ENCODE results near the gene ZNF831.

Gene ZNF831

DNA sequence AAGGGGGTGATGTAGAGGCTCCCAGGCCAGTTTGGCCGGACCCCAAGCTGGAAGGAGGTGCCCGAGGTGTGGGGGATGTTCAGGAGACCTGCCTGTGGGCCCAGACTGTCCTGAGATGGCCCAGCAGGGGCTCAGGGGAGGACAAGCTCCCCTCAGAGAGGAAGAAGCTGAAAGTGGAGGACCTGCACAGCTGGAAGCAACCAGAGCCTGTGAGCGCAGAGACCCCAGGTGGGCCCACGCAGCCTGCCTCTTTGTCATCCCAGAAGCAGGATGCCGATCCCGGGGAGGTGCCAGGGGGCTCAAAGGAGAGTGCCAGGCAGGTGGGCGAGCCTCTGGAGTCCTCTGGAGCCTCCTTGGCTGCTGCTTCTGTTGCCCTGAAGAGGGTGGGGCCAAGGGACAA, 29.7 kb downstream of the ZNF831 start:
- DNase-seq (ENCODE audit: low read depth): no peak
- TF ChIP-seq, protein P1, sequence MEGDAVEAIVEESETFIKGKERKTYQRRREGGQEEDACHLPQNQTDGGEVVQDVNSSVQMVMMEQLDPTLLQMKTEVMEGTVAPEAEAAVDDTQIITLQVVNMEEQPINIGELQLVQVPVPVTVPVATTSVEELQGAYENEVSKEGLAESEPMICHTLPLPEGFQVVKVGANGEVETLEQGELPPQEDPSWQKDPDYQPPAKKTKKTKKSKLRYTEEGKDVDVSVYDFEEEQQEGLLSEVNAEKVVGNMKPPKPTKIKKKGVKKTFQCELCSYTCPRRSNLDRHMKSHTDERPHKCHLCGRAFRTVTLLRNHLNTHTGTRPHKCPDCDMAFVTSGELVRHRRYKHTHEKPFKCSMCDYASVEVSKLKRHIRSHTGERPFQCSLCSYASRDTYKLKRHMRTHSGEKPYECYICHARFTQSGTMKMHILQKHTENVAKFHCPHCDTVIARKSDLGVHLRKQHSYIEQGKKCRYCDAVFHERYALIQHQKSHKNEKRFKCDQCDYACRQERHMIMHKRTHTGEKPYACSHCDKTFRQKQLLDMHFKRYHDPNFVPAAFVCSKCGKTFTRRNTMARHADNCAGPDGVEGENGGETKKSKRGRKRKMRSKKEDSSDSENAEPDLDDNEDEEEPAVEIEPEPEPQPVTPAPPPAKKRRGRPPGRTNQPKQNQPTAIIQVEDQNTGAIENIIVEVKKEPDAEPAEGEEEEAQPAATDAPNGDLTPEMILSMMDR (IDR thresholded peaks at IDR 0.05; ENCODE audit: low read depth, low read length, missing control alignments): no peak
- H3K4me3 ChIP-seq (ENCODE audit: low read depth, low read length): no peak overlapping the region

- no peak overlapping the region for H3K4me3 ChIP-seq (ENCODE audit: low read depth, low read length)
- DNase-seq (ENCODE audit: low read depth): no peak
- TF ChIP-seq, protein P1 (IDR thresholded peaks at IDR 0.05; ENCODE audit: low read depth, low read length, missing control alignments): no peak
These were observed 30.7 kb downstream of the ZNF831 start for GRCh38 chr20:59194023-59194935.

DNA sequence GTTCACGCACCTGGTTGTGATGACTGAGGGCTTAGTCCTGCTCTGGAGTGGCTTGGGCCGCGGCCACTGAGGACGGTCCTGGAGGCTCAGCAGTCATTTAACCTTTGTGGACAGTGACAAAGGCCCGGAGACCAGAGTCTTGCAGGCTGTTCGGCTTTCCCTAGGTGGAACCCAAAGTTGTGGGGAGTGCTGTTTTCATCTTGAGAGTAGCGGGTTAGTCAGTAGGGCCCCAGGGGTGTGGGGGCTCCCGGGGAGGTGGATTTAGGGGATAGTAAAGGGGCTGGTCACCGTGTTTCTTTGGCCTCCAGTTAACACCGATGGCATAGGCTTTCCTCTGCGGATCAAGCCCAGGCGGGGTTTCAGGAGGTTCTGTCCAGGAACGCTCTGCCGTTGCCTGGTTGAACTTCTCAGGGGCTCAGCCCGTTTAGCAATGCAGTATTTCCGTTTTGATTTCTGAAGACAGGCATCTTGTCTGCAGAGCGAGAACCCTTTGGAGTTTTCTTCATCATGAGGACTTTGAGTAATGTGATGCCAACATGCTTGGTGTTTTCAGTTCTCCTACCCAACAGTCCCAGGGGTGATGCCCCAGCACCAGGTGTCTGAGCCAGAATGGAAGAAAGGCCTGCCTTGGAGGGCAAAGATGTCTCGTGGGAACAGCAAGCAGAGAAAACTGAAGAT, 31.8 kb downstream of the ZNF831 start:
- H3K4me3 ChIP-seq (ENCODE audit: low read depth, low read length): no peak overlapping the region
- TF ChIP-seq, protein P1 (IDR thresholded peaks at IDR 0.05; ENCODE audit: low read depth, low read length, missing control alignments): no peak
- DNase-seq (ENCODE audit: low read depth): no peak

DNA sequence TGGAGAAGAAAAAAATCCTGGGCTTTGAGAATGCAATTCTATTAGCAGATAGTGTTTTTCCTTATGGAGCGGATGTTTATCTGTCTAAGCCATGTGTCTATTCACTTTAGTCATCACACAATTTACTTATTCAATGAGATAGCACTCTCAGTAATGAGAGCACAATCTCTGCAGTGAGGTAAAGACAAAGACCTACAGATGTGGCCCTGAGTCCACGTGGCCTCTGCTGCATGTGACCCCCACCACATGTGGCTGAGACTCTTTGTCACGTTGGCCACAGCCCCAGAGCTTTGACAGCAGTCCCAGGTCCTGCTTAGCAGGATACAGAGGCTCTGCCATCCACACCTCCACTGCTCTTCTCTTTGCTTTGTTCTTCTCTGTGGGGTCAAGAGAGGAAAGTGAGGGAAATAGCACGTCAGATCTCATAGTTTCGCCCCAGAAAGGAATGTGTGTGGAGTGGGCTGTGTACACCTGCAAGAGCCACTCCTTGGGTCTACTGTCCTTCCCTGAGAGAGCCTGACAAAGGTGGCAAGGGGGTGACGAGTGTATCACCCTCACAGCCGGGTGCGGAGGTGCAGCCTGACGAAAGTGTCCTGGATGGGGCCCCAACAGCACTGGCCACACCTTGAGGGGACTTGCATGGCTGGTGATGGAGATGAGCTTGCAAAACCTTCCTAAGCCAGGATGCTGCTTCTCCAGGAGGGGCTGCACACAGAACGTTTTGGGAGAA, 40.7 kb downstream of the ZNF831 start:
- H3K4me3 ChIP-seq (ENCODE audit: low read depth, low read length): no peak overlapping the region
- TF ChIP-seq, protein P1 (IDR thresholded peaks at IDR 0.05; ENCODE audit: low read depth, low read length, missing control alignments): no peak
- DNase-seq (ENCODE audit: low read depth): no peak

DNA sequence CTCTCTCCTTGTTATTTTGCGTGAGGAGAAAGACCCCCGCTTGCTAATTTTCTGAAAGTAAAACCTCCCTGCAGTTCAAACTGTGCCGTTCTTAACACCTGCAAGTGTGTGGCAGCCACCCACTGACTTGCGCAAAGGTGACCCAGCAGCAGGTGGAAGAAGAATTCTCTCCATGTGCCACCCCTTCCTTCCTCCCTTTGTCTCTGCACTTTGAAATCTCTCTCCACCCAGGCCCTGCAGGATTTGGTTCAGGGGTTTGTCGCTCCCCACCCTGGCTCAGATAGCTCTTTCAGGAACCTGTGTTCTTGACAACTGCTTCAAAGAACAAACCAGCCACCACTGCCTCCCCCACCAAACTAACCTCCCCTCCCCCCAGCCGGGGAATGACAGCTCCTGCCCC, 41.4 kb downstream of the ZNF831 start:
- no peak overlapping the region for H3K4me3 ChIP-seq (ENCODE audit: low read depth, low read length)
- TF ChIP-seq, protein P1 (IDR thresholded peaks at IDR 0.05; ENCODE audit: low read depth, low read length, missing control alignments): no peak
- no peak for DNase-seq (ENCODE audit: low read depth)

DNA sequence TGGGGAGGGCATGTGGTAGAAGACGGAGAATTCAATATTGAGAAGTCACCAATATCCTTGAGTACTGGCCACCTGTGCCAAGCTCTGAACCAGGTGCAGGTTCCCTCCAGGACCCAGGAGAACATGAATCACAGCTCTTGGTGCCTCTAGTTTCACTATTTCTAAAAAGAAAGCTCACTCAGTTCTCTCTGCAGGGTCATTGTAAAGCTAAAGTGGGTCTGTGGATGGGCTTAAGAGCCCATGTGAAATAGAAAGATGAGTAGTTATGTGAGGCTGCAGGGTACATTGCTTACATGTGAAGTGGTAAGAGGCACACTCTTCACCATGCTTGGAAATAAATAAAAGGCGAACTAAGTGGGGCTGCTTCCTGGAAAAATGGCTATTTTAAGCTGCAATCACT, 43.6 kb downstream of the ZNF831 start:
- H3K4me3 ChIP-seq (ENCODE audit: low read depth, low read length): no peak overlapping the region
- TF ChIP-seq, protein P1 (IDR thresholded peaks at IDR 0.05; ENCODE audit: low read depth, low read length, missing control alignments): no peak
- DNase-seq (ENCODE audit: low read depth): no peak

Data from GM12864 (cell line).